Measurements from ENCODE around the gene ASXL2. TPM values are rescaled to one million over a fixed set of nuclear protein-coding genes. Genes with fewer than 3 reads are reported as not detected.
A peak's percentile ranks its signal among the peaks of the same experiment; 100 is the strongest.
"Not testable (repeated sequence)": the region's sequence is repeated elsewhere in the genome, so short reads cannot be mapped to it uniquely, and the experiment has no call there.

ASXL2 gene
- total RNA-seq (7.4 TPM), polyA plus RNA-seq (4.6 TPM)
- long read RNA-seq, donor 1: 0 reads
- long read RNA-seq, donor 2: 0 reads
- long read RNA-seq, donor 3: 0 reads
- long read RNA-seq, donor 4: 0 reads
- long read RNA-seq, donor 5: 0 reads
- long read RNA-seq, donor 6: 0 reads
- long read RNA-seq, donor 7: 0 reads
- long read RNA-seq, donor 8: 0 reads
- long read RNA-seq, donor 9: 0 reads
- long read RNA-seq, donor 10, partial matches to known transcripts: 15 of 15 reads
- long read RNA-seq, donor 10, other reads (novel, unspliced or antisense): 0 of 15 reads

- Histone ChIP-seq H3K9me3 (ENCODE audit: control insufficient read depth in 2 of 2, insufficient read depth in 1 of 2, low read length in 1 of 2) (no peaks in the 10 kb centered on the region), H3K4me3 (ENCODE audit: low read length in 2 of 2) (peak within 1 kb of the TSS; percentile 72 to 76), H3K27me3 (ENCODE audit: control insufficient read depth in 2 of 2, insufficient read depth in 1 of 2, low read length in 1 of 2) (peaks cover 0 to 2% of the 10 kb centered on the region in 2 donors), H3K36me3 (ENCODE audit: control insufficient read depth in 2 of 2, insufficient read depth in 2 of 2, low read length in 1 of 2) (peaks cover 3 to 5% of the 10 kb centered on the region in 2 donors), H3K27ac (ENCODE audit: low read depth in 1 of 2, low read length in 1 of 2) (peak within 1 kb of the TSS; percentile 95 to 96), H3K4me1 (ENCODE audit: control insufficient read depth in 2 of 2, insufficient read depth in 2 of 2, low read length in 2 of 2) (peaks cover 5 to 8% of the 10 kb centered on the region in 2 donors)
- peak; percentile 93 to 99 (median 96) for DNase-seq (ENCODE audit: low read depth in 6 of 9, low spot score in 9 of 9)
- WGBS: 3% methylated on average over 56 of the region's 56 CpGs
These were observed at the start of gene ASXL2 for GRCh38 chr2:25878361-25879132. Gene ASXL2 (minus strand): TSS chr2:25878487. CDS start chr2:25878222, 265 bp downstream.

- Histone ChIP-seq H3K27me3 (ENCODE audit: control insufficient read depth in 2 of 2, insufficient read depth in 1 of 2, low read length in 1 of 2) (no peaks in the 10 kb centered on the region), H3K4me1 (ENCODE audit: control insufficient read depth in 2 of 2, insufficient read depth in 2 of 2, low read length in 2 of 2) (no peaks in the 10 kb centered on the region), H3K27ac (ENCODE audit: low read depth in 1 of 2, low read length in 1 of 2) (no peak overlapping the region), H3K4me3 (ENCODE audit: low read length in 2 of 2) (no peak overlapping the region), H3K9me3 (ENCODE audit: control insufficient read depth in 2 of 2, insufficient read depth in 1 of 2, low read length in 1 of 2) (no peaks in the 10 kb centered on the region), H3K36me3 (ENCODE audit: control insufficient read depth in 2 of 2, insufficient read depth in 2 of 2, low read length in 1 of 2) (peaks cover 6 to 17% of the 10 kb centered on the region in 2 donors)
- 92% methylated on average over 18 of the region's 18 CpGs for WGBS
- DNase-seq (ENCODE audit: low read depth in 6 of 9, low spot score in 9 of 9): no peak
These were observed 48.9 kb upstream of the ASXL2 start for GRCh38 chr2:25926984-25927756.

- no peak for DNase-seq (ENCODE audit: low read depth in 6 of 9, low spot score in 9 of 9)
- peaks cover 3 to 5% of the 10 kb centered on the region in 2 donors for H3K36me3 ChIP-seq (ENCODE audit: control insufficient read depth in 2 of 2, insufficient read depth in 2 of 2, low read length in 1 of 2)
- WGBS: 98% methylated on average over 2 of the region's 2 CpGs
- no peak overlapping the region for H3K27ac ChIP-seq (ENCODE audit: low read depth in 1 of 2, low read length in 1 of 2)
- H3K27me3 ChIP-seq (ENCODE audit: control insufficient read depth in 2 of 2, insufficient read depth in 1 of 2, low read length in 1 of 2): peaks cover 0 to 2% of the 10 kb centered on the region in 2 donors
- no peaks in the 10 kb centered on the region for H3K4me1 ChIP-seq (ENCODE audit: control insufficient read depth in 2 of 2, insufficient read depth in 2 of 2, low read length in 2 of 2)
- H3K4me3 ChIP-seq (ENCODE audit: low read length in 2 of 2): no peak overlapping the region
- no peaks in the 10 kb centered on the region for H3K9me3 ChIP-seq (ENCODE audit: control insufficient read depth in 2 of 2, insufficient read depth in 1 of 2, low read length in 1 of 2)
These were observed 44.2 kb upstream of the ASXL2 start for GRCh38 chr2:25922501-25922900.

GRCh38 chr2:25920786-25921415 lies 42.6 kb upstream of the ASXL2 start:
- H3K9me3 ChIP-seq (ENCODE audit: control insufficient read depth in 2 of 2, insufficient read depth in 1 of 2, low read length in 1 of 2): no peaks in the 10 kb centered on the region
- H3K36me3 ChIP-seq (ENCODE audit: control insufficient read depth in 2 of 2, insufficient read depth in 2 of 2, low read length in 1 of 2): no peaks in the 10 kb centered on the region
- H3K27ac ChIP-seq (ENCODE audit: low read depth in 1 of 2, low read length in 1 of 2): no peak overlapping the region
- 93% methylated on average over 12 of the region's 12 CpGs for whole genome bisulfite sequencing
- no peak overlapping the region for H3K4me3 ChIP-seq (ENCODE audit: low read length in 2 of 2)
- H3K4me1 ChIP-seq (ENCODE audit: control insufficient read depth in 2 of 2, insufficient read depth in 2 of 2, low read length in 2 of 2): peaks cover 0 to 9% of the 10 kb centered on the region in 2 donors
- H3K27me3 ChIP-seq (ENCODE audit: control insufficient read depth in 2 of 2, insufficient read depth in 1 of 2, low read length in 1 of 2): peaks cover 0 to 2% of the 10 kb centered on the region in 2 donors
- no peak for DNase-seq (ENCODE audit: low read depth in 6 of 9, low spot score in 9 of 9)

GRCh38 chr2:25920336-25920735 lies 42.0 kb upstream of the ASXL2 start:
- H3K27me3 ChIP-seq (ENCODE audit: control insufficient read depth in 2 of 2, insufficient read depth in 1 of 2, low read length in 1 of 2): peaks cover 0 to 2% of the 10 kb centered on the region in 2 donors
- H3K27ac ChIP-seq (ENCODE audit: low read depth in 1 of 2, low read length in 1 of 2): no peak overlapping the region
- no peaks in the 10 kb centered on the region for H3K9me3 ChIP-seq (ENCODE audit: control insufficient read depth in 2 of 2, insufficient read depth in 1 of 2, low read length in 1 of 2)
- 96% methylated on average over 5 of the region's 5 CpGs for WGBS
- DNase-seq (ENCODE audit: low read depth in 6 of 9, low spot score in 9 of 9): no peak
- H3K36me3 ChIP-seq (ENCODE audit: control insufficient read depth in 2 of 2, insufficient read depth in 2 of 2, low read length in 1 of 2): no peaks in the 10 kb centered on the region
- H3K4me1 ChIP-seq (ENCODE audit: control insufficient read depth in 2 of 2, insufficient read depth in 2 of 2, low read length in 2 of 2): peaks cover 2 to 9% of the 10 kb centered on the region in 2 donors
- H3K4me3 ChIP-seq (ENCODE audit: low read length in 2 of 2): no peak overlapping the region

- no peak for DNase-seq (ENCODE audit: low read depth in 6 of 9, low spot score in 9 of 9)
- Histone ChIP-seq H3K36me3 (ENCODE audit: control insufficient read depth in 2 of 2, insufficient read depth in 2 of 2, low read length in 1 of 2) (no peaks in the 10 kb centered on the region), H3K4me3 (ENCODE audit: low read length in 2 of 2) (no peak overlapping the region), H3K27me3 (ENCODE audit: control insufficient read depth in 2 of 2, insufficient read depth in 1 of 2, low read length in 1 of 2) (peaks cover 0 to 2% of the 10 kb centered on the region in 2 donors), H3K4me1 (ENCODE audit: control insufficient read depth in 2 of 2, insufficient read depth in 2 of 2, low read length in 2 of 2) (peaks cover 6 to 23% of the 10 kb centered on the region in 2 donors), H3K9me3 (ENCODE audit: control insufficient read depth in 2 of 2, insufficient read depth in 1 of 2, low read length in 1 of 2) (no peaks in the 10 kb centered on the region), H3K27ac (ENCODE audit: low read depth in 1 of 2, low read length in 1 of 2) (no peak overlapping the region)
- WGBS: 96% methylated on average over 3 of the region's 3 CpGs
These were observed 39.5 kb upstream of the ASXL2 start for GRCh38 chr2:25917832-25918231.

GRCh38 chr2:25917411-25917810 lies 39.1 kb upstream of the ASXL2 start:
- not testable (repeated sequence) for H3K27ac ChIP-seq (ENCODE audit: low read depth in 1 of 2, low read length in 1 of 2); H3K4me3 ChIP-seq (ENCODE audit: low read length in 2 of 2); H3K36me3 ChIP-seq (ENCODE audit: control insufficient read depth in 2 of 2, insufficient read depth in 2 of 2, low read length in 1 of 2); DNase-seq (ENCODE audit: low read depth in 6 of 9, low spot score in 9 of 9); H3K27me3 ChIP-seq (ENCODE audit: control insufficient read depth in 2 of 2, insufficient read depth in 1 of 2, low read length in 1 of 2); H3K9me3 ChIP-seq (ENCODE audit: control insufficient read depth in 2 of 2, insufficient read depth in 1 of 2, low read length in 1 of 2)
- peaks cover 9 to 25% of the 10 kb centered on the region in 2 donors for H3K4me1 ChIP-seq (ENCODE audit: control insufficient read depth in 2 of 2, insufficient read depth in 2 of 2, low read length in 2 of 2)
- WGBS: 94% methylated on average over 7 of the region's 7 CpGs

GRCh38 chr2:25915944-25916772 lies 37.9 kb upstream of the ASXL2 start:
- DNase-seq (ENCODE audit: low read depth in 6 of 9, low spot score in 9 of 9): peak in 8 of 9 donors; percentile 18 to 78 (median 48)
- not testable (repeated sequence) for H3K4me3 ChIP-seq (ENCODE audit: low read length in 2 of 2); H3K36me3 ChIP-seq (ENCODE audit: control insufficient read depth in 2 of 2, insufficient read depth in 2 of 2, low read length in 1 of 2); H3K9me3 ChIP-seq (ENCODE audit: control insufficient read depth in 2 of 2, insufficient read depth in 1 of 2, low read length in 1 of 2); H3K27me3 ChIP-seq (ENCODE audit: control insufficient read depth in 2 of 2, insufficient read depth in 1 of 2, low read length in 1 of 2)
- Histone ChIP-seq H3K27ac (ENCODE audit: low read depth in 1 of 2, low read length in 1 of 2) (peak overlapping the region; percentile 50 to 58), H3K4me1 (ENCODE audit: control insufficient read depth in 2 of 2, insufficient read depth in 2 of 2, low read length in 2 of 2) (peaks cover 9 to 25% of the 10 kb centered on the region in 2 donors)
- WGBS: 17% methylated on average over 16 of the region's 16 CpGs
